Peyer's patch (tissue), 4 donors: Measurements from ENCODE around the gene CDA. TPM values are rescaled to one million over a fixed set of nuclear protein-coding genes. Genes with fewer than 3 reads are reported as not detected.

Source experiments
- DNase-seq, 3 donors: peaks; one replicate each; pipeline ENCODE4 v3.0.0-alpha.2; 2017 to 2019
- H3K27ac ChIP-seq, 4 donors: fragments of 200-600 bp; sonication (generic); one replicate each; pipeline ENCODE4 v1.5.1; 2016 to 2019
- H3K27me3 ChIP-seq, 2 donors: fragments of 200-600 bp; sonication (generic); one replicate each; pipeline ENCODE4 v1.5.1; 2019
- H3K36me3 ChIP-seq, 3 donors: fragments of 200-600 bp; sonication (generic); one replicate each; pipeline ENCODE4 v1.5.1; 2016 to 2019
- H3K4me1 ChIP-seq, 4 donors: fragments of 200-600 bp; sonication (generic); one replicate each; pipeline ENCODE4 v1.5.1; 2016 to 2019
- H3K4me3 ChIP-seq, 4 donors: fragments of 200-600 bp; sonication (generic); 1 replicate in 3 of 4; 2 replicates in 1 of 4; pipeline ENCODE4 v1.5.1; 2016 to 2019; ENCODE audit warnings: mild to moderate bottlenecking in 1 of 4
- H3K9me3 ChIP-seq, 4 donors: fragments of 200-600 bp; sonication (generic); one replicate each; pipeline ENCODE4 v1.5.1; 2016 to 2019; ENCODE audit warnings: mild to moderate bottlenecking in 1 of 4
- CTCF ChIP-seq, 6 experiments: fragments of 450-650 bp in 4 of 6; fragments of 200-600 bp in 2 of 6; sonication (generic) in 1 of 6; IDR thresholded peaks; one replicate each; pipeline ENCODE4 v1.5.1; 2017 to 2019; ENCODE audit warnings: antibody characterized with exemption in 6 of 6, mild to moderate bottlenecking in 3 of 6, moderate library complexity in 1 of 6
- POLR2A ChIP-seq, 2 donors: fragments of 450-650 bp; IDR thresholded peaks; one replicate each; pipeline ENCODE4 v1.5.1; 2017; ENCODE audit warnings: antibody characterized with exemption in 2 of 2, mild to moderate bottlenecking in 2 of 2, moderate library complexity in 2 of 2
- total RNA-seq, 4 donors: library from RNA; depleted of rRNA; stranded (reverse); fragments of >200 nt; gene quantifications; one replicate each; pipeline ENCODE4 v1.1.0, GENCODE V29; 2016

CDA gene
- total RNA-seq, 4 donors from 2014 or later: 33.9 to 47.1 (median 39.1) TPM; not detected in 1

- TF ChIP-seq POLR2A (IDR thresholded peaks at IDR 0.05) (no peak), CTCF (IDR thresholded peaks at IDR 0.05) (no peak)
- no peak overlapping the region for H3K27ac ChIP-seq
These were observed 8.8 kb downstream of the CDA start for GRCh38 chr1:20597650-20598049.

GRCh38 chr1:20600156-20600555 is 11.3 kb downstream of the CDA start:
- no peak for TF ChIP-seq POLR2A (IDR thresholded peaks at IDR 0.05)
- TF ChIP-seq CTCF (IDR thresholded peaks at IDR 0.05): no peak
- no peaks in the 10 kb centered on the region for H3K9me3 ChIP-seq
- H3K27ac ChIP-seq: no peak overlapping the region
- peaks cover 0 to 7% (median 0%) of the 10 kb centered on the region in 4 donors for H3K4me1 ChIP-seq
- DNase-seq: peak in 1 of 3 donors; percentile 55
- H3K36me3 ChIP-seq: no peaks in the 10 kb centered on the region
- no peak overlapping the region for H3K4me3 ChIP-seq
- no peaks in the 10 kb centered on the region for H3K27me3 ChIP-seq

More at GRCh38 chr1:20597650-20598049, 8.8 kb downstream of the CDA start:
- H3K27me3 ChIP-seq: no peaks in the 10 kb centered on the region
- no peaks in the 10 kb centered on the region for H3K36me3 ChIP-seq
- no peak for DNase-seq
- no peak overlapping the region for H3K4me3 ChIP-seq
- no peaks in the 10 kb centered on the region for H3K9me3 ChIP-seq
- H3K4me1 ChIP-seq: no peaks in the 10 kb centered on the region

- no peaks in the 10 kb centered on the region for H3K27me3 ChIP-seq
- H3K4me3 ChIP-seq: no peak overlapping the region
- peaks cover 0 to 7% (median 0%) of the 10 kb centered on the region in 4 donors for H3K4me1 ChIP-seq
- no peak overlapping the region for H3K27ac ChIP-seq
- TF ChIP-seq CTCF (IDR thresholded peaks at IDR 0.05): no peak
- no peak for TF ChIP-seq POLR2A (IDR thresholded peaks at IDR 0.05)
- H3K9me3 ChIP-seq: no peaks in the 10 kb centered on the region
- no peak for DNase-seq
- no peaks in the 10 kb centered on the region for H3K36me3 ChIP-seq
These were observed 12.4 kb downstream of the CDA start for GRCh38 chr1:20601129-20601825.

- no peak overlapping the region for H3K4me3 ChIP-seq
- peak overlapping the region in 1 of 4 donors; percentile 33 for H3K27ac ChIP-seq
- no peaks in the 10 kb centered on the region for H3K36me3 ChIP-seq
- peaks cover 0 to 7% (median 0%) of the 10 kb centered on the region in 4 donors for H3K4me1 ChIP-seq
- TF ChIP-seq POLR2A (IDR thresholded peaks at IDR 0.05) (no peak), CTCF (IDR thresholded peaks at IDR 0.05) (no peak)
- DNase-seq: no peak
- no peaks in the 10 kb centered on the region for H3K27me3 ChIP-seq
- no peaks in the 10 kb centered on the region for H3K9me3 ChIP-seq
These were observed 14.1 kb downstream of the CDA start for GRCh38 chr1:20602851-20603450.

- TF ChIP-seq POLR2A (IDR thresholded peaks at IDR 0.05): no peak
- no peak for TF ChIP-seq CTCF (IDR thresholded peaks at IDR 0.05)
- no peaks in the 10 kb centered on the region for H3K9me3 ChIP-seq
- peak overlapping the region in 2 of 4 donors; percentile 57 to 77 for H3K27ac ChIP-seq
- peaks cover 0 to 7% (median 0%) of the 10 kb centered on the region in 4 donors for H3K4me1 ChIP-seq
- H3K27me3 ChIP-seq: no peaks in the 10 kb centered on the region
- no peak overlapping the region for H3K4me3 ChIP-seq
- DNase-seq: peak in 1 of 3 donors; percentile 69
- no peaks in the 10 kb centered on the region for H3K36me3 ChIP-seq
These were observed 14.9 kb downstream of the CDA start for GRCh38 chr1:20603504-20604464.
